Stimulated activated CD8-positive, alpha-beta memory T cell treated with anti-CD3 and anti-CD28 coated beads, Interleukin-12 subunit alpha, Interleukin-12 subunit beta, amount 100 ng/mL, for 24 hours (primary cell): ENCODE data around the gene RAP2A.
A peak's percentile ranks its signal among the peaks of the same experiment; 100 is the strongest.

ENCODE experiments used
- DNase-seq: peaks from one replicate; pipeline ENCODE4 v3.0.0-alpha.2; 2020; ENCODE audit errors: extremely low read depth

The RAP2A gene

GRCh38 chr13:97422118-97423054 is 11.6 kb upstream of the RAP2A start:
- no peak for DNase-seq

- DNase-seq = no peak
Observed at GRCh38 chr13:97423300-97424045, 10.5 kb upstream of the RAP2A start.

DNA sequence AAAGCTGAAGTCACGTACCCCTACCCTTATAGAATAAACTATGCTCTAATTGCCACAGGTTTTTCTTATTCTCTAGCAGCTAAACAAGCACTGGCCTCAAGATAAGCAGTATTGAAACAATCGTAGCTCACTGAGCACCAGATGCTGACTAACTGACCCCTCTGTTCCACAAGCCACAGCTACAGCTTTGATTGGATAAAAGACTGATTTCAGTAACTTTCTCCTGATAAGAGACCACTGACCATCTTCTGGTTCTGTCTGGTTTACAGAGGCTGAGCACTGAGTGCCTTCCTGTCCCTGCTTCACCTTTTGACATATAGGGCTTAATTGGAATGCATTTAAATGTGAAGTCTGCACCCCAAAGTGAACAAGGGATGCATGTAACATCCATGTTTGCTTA is 8.4 kb upstream of the RAP2A start:
- DNase-seq = no peak

- DNase-seq = no peak
Observed at GRCh38 chr13:97426695-97427094, 7.3 kb upstream of the RAP2A start.

DNA sequence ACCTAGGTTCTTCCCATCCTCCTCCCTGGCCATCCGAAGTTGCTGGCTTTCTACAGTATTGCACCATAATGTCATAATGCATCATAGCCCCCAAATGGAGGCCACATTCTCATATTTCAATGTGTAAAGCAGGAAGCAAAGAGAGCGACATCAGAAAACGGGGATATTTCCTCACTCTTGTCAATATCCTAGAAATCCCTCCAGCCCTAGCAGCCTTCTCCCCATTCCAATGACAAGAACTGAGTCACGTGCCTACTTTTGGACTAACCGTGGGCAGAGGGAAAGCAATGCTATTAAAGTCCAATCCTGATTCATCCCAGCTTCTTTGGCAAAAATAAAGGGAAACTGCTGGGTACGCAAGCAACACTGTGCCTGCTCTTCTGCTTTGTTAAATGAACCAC is 4.3 kb upstream of the RAP2A start:
- no peak for DNase-seq

- no peak for DNase-seq
Observed at GRCh38 chr13:97430296-97430695, 3.7 kb upstream of the RAP2A start.

GRCh38 chr13:97431171-97431764 is 2.7 kb upstream of the RAP2A start:
- no peak for DNase-seq

- no peak for DNase-seq
Observed at GRCh38 chr13:97432232-97432916, 1.6 kb upstream of the RAP2A start.

DNA sequence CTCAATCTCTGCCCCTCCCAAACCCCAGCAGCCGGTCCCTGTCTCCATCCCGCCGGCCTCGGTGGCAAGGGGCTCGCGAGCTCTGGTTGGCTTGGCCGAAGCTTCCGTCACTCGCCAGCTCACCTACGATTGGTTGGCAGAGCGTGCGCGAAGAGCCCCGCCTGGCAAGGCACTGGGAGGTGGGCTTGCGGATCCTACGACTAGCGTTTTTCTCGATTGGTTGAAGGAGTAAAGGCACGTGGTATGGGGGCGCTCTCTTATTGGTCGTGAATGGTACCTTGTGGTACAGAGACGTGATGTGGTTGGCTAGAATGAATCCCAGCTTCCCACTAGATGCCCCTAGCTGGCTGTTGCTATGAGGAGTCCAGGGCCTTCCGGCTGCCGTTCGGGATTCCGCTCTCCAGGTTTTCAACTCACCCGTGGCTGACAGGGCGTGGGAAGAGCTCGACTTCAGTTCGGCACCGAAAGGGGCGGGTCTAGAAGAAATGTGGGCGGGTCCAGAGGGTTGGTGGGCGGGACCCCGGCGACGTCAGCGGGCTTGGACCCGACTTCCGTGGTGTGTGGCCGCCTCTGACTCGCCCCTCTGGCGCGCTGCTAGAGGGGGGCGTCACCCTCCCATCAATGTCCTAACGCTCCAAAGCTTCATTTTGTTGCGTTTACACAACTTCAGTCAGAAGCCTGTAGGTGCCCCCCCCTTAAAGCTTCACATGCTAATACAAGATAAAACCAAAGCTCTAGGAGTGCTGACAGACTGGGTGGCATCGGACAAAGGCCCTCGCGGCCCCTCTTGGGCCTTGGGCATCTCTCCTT is 847 bp upstream of the RAP2A start:
- peak; percentile 92 for DNase-seq

- DNase-seq = peak; percentile 10
Observed at GRCh38 chr13:97434397-97435201, 630 bp downstream of the RAP2A start.

GRCh38 chr13:97435323-97435722 is 1.4 kb downstream of the RAP2A start:
- DNase-seq = no peak

GRCh38 chr13:97435794-97436193 is 1.8 kb downstream of the RAP2A start:
- DNase-seq = no peak

DNA sequence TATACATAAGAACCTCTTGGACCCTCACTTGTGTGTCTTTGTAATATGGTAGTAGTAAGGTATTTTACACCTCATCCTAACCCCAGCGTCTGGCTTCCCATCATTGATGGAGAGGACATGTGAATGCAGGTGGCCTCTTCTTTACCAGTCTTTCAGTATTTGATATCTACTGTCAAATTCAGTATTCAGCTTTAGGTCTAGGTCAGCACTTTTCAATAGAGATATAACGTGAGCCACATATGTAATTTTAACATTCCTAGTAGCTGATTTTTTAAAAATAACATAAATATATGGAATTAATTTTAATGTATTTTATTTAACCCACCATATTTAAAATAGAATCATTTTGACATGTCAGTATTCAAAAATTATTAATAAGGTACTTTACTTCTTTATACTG is 2.9 kb downstream of the RAP2A start:
- no peak for DNase-seq

DNA sequence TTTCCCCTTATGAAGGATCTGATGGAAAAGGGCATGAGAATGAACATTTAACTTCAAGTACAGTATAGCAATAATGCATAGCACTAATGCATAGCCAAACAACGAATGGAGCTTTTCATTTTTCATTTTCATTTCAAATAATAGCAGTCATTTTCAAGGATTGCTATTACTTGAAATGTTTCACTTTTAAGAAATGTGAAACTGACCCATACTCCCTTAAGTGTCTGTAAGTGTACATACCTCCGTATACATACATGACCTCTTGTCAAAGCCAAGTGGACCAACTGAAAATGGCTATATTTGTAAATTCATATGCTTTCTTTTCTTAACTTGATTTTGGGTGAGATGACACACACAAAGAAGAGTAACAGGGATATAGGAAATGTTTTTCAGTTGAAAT is 3.8 kb downstream of the RAP2A start:
- no peak for DNase-seq

GRCh38 chr13:97438856-97439595 is 5.1 kb downstream of the RAP2A start:
- DNase-seq = no peak

DNA sequence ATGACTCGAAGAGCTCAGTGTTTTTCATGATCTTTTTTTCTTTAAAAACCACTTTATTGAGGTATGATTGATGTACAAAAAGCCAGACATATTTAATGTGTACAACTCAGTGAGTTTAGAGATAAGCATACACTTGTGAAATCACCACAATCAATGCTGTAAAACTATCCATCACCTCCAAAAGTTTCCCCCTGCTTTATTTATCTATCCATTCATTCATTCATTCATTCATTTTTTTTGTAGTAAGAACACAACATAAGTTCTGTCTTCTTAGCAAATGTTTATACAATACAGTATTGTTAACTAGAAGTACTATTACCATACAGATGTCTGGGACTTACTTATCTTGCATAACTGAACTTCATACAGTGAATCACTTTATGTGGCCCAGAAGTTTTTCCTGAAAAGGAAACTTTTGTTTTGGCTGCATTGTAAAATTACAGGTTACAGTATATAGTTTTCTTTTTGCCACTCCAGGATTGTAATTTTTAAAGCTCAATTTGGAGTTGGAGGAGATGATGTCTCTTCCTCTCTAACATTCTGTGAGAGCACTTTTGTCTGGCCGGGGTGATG is 6.7 kb downstream of the RAP2A start:
- no peak for DNase-seq

GRCh38 chr13:97441368-97441767 is 7.4 kb downstream of the RAP2A start:
- no peak for DNase-seq

DNA sequence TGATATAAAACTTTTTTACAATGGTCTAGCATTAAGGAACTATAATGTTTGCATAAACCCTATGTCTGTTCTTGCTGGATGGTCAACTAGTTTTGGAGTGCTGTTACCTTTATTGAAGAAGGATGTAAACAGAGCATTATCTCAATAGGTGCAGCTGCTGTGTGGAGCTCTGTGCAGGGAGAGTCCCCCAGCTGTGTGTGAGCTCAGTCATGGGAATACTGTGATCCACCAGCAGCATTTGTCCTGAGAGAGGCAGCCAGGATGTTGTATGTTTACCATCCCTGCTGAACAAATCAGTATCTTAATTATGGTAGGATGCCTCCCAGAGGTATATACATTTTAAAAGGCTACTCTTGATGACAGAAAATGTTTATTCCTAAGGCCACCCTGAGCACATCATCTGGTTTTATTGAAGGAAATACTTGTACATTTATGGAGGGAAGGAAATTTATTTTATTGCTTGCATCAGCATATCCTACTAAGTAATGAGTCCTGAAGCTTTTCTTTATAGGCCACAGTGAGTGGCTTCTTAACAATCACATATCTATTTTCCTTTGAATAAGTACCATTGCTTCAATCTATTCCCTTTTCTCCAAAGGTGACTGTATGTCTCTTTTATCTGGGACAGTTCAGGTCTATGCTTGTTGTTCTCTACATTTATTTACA is 11.7 kb downstream of the RAP2A start:
- no peak for DNase-seq

DNA sequence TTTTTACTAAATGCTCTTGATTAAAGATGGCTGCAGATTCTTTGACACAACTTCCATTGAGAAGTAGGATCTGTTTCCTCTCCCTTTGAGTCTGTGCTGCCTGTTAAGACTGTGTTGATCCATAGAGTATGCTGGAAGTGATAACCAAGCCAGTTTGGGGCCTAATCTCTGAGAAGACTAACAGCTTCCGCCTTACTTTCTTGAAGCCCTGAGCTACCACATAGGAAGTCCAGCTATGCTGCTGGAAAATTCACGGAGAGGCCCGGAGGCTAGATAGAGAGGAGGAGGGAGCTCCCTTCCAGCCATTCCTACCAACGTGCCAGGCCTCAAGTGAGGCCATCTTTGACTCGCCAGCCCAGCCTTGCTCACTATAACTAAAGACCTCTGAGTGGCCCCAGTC is 12.5 kb downstream of the RAP2A start:
- DNase-seq = no peak
